ENCODE results near the gene TBX5. TPM values are rescaled to one million over a fixed set of nuclear protein-coding genes. Genes with fewer than 3 reads are reported as not detected.

The TBX5 gene
- total RNA-seq: 100 to 1,000 TPM; 181 to 275 (median 191) TPM
- 97.3 TPM for polyA plus RNA-seq
- long read RNA-seq, donor 1, transcript TBX5-203 (9 exons, 2,203 nt): major isoform, 41 of 245 reads
- long read RNA-seq, donor 1, transcript TBX5-201 (9 exons, 3,825 nt): minor isoform, 22 of 245 reads
- long read RNA-seq, donor 1, partial matches to known transcripts: 88 of 245 reads
- long read RNA-seq, donor 1, other reads (novel, unspliced or antisense): 94 of 245 reads
- long read RNA-seq, donor 2, transcript TBX5-203 (9 exons, 2,203 nt): major isoform, 14 of 103 reads
- long read RNA-seq, donor 2, transcript TBX5-201 (9 exons, 3,825 nt): minor isoform, 11 of 103 reads
- long read RNA-seq, donor 2, partial matches to known transcripts: 19 of 103 reads
- long read RNA-seq, donor 2, other reads (novel, unspliced or antisense): 59 of 103 reads
- long read RNA-seq, donor 3, transcript TBX5-203 (9 exons, 2,203 nt): major isoform, 27 of 336 reads
- long read RNA-seq, donor 3, partial matches to known transcripts: 76 of 336 reads
- long read RNA-seq, donor 3, other reads (novel, unspliced or antisense): 229 of 336 reads
- long read RNA-seq, donor 4, transcript TBX5-201 (9 exons, 3,825 nt): minor isoform, 14 of 170 reads
- long read RNA-seq, donor 4, transcript TBX5-203 (9 exons, 2,203 nt): major isoform, 32 of 170 reads
- long read RNA-seq, donor 4, partial matches to known transcripts: 42 of 170 reads
- long read RNA-seq, donor 4, other reads (novel, unspliced or antisense): 82 of 170 reads

- peak within 1 kb of the TSS; percentile 91 for H3K27ac ChIP-seq (ENCODE audit: low read length)
- peak in 1 of 3 donors; percentile 50 for DNase-seq
Measured at GRCh38 chr12:114405519-114406271, at the start of gene TBX5. Gene TBX5 (minus strand): TSS chr12:114406144. CDS start chr12:114403898, 2,246 bp downstream.

GRCh38 chr12:114451657-114452056, 45.7 kb upstream of the TBX5 start:
- 81% methylated on average over 2 of the region's 2 CpGs for WGBS
- ATAC-seq: no peak
- H3K27ac ChIP-seq (ENCODE audit: low read length): peak overlapping the region; percentile 97
- intact Hi-C loops (cut with DNase I): no loop called here
- H3K4me3 ChIP-seq (ENCODE audit: low read length): no peak overlapping the region
- no peaks in the 10 kb centered on the region for H3K27me3 ChIP-seq (ENCODE audit: control insufficient read depth, insufficient read depth)
- peaks cover 2% of the 10 kb centered on the region for H3K4me1 ChIP-seq (ENCODE audit: control insufficient read depth, insufficient read depth, low read length)
- H3K9me3 ChIP-seq (ENCODE audit: control insufficient read depth, low read length): no peaks in the 10 kb centered on the region
- DNase-seq: no peak

More at GRCh38 chr12:114405519-114406271, at the start of gene TBX5:
- no peaks in the 10 kb centered on the region for H3K27me3 ChIP-seq (ENCODE audit: control insufficient read depth, insufficient read depth)
- H3K4me3 ChIP-seq (ENCODE audit: low read length): peak within 1 kb of the TSS; percentile 83
- ATAC-seq: peak; percentile 17 to 19
- no peaks in the 10 kb centered on the region for H3K9me3 ChIP-seq (ENCODE audit: control insufficient read depth, low read length)
- WGBS: under 1% methylated on average over 39 of the region's 39 CpGs
- intact Hi-C loops (cut with DNase I): loop anchor here in 2 of 4 donors (5.0 kb wide), 1 partner anchor 37 kb away; no protein-coding TSS in a partner anchor
- H3K4me1 ChIP-seq (ENCODE audit: control insufficient read depth, insufficient read depth, low read length): no peaks in the 10 kb centered on the region

- no peak overlapping the region for H3K4me3 ChIP-seq (ENCODE audit: low read length)
- peak; percentile 42 to 66 (median 60) for DNase-seq
- intact Hi-C loops (cut with DNase I): no loop called here
- peaks cover 2% of the 10 kb centered on the region for H3K4me1 ChIP-seq (ENCODE audit: control insufficient read depth, insufficient read depth, low read length)
- peak overlapping the region; percentile 81 for H3K27ac ChIP-seq (ENCODE audit: low read length)
- peak; percentile 73 to 75 for ATAC-seq
- H3K27me3 ChIP-seq (ENCODE audit: control insufficient read depth, insufficient read depth): no peaks in the 10 kb centered on the region
- no peaks in the 10 kb centered on the region for H3K9me3 ChIP-seq (ENCODE audit: control insufficient read depth, low read length)
- WGBS: 12% methylated on average over 7 of the region's 7 CpGs
Measured at GRCh38 chr12:114450515-114451300, 44.8 kb upstream of the TBX5 start.

- peaks cover 2% of the 10 kb centered on the region for H3K4me1 ChIP-seq (ENCODE audit: control insufficient read depth, insufficient read depth, low read length)
- H3K27ac ChIP-seq (ENCODE audit: low read length): peak overlapping the region; percentile 86
- DNase-seq (no peak), ATAC-seq (no peak)
- H3K27me3 ChIP-seq (ENCODE audit: control insufficient read depth, insufficient read depth): no peaks in the 10 kb centered on the region
- H3K4me3 ChIP-seq (ENCODE audit: low read length): no peak overlapping the region
- intact Hi-C loops (cut with DNase I): no loop called here
- WGBS: 49% methylated on average over 5 of the region's 5 CpGs
- no peaks in the 10 kb centered on the region for H3K9me3 ChIP-seq (ENCODE audit: control insufficient read depth, low read length)
Measured at GRCh38 chr12:114450019-114450418, 44.1 kb upstream of the TBX5 start.

- H3K27ac ChIP-seq (ENCODE audit: low read length): peak overlapping the region; percentile 93
- intact Hi-C loops (cut with DNase I): loop anchor here in 1 of 4 donors (5.0 kb wide), 1 partner anchor 46 kb away; no protein-coding TSS in a partner anchor
- H3K4me3 ChIP-seq (ENCODE audit: low read length): no peak overlapping the region
- peak; percentile 71 to 91 (median 90) for DNase-seq
- no peaks in the 10 kb centered on the region for H3K9me3 ChIP-seq (ENCODE audit: control insufficient read depth, low read length)
- WGBS: 21% methylated on average over 23 of the region's 23 CpGs
- peaks cover 2% of the 10 kb centered on the region for H3K4me1 ChIP-seq (ENCODE audit: control insufficient read depth, insufficient read depth, low read length)
- ATAC-seq: peak; percentile 76
- H3K27me3 ChIP-seq (ENCODE audit: control insufficient read depth, insufficient read depth): no peaks in the 10 kb centered on the region
Measured at GRCh38 chr12:114448618-114448933, 42.6 kb upstream of the TBX5 start.

- Histone ChIP-seq H3K9me3 (ENCODE audit: control insufficient read depth, low read length) (no peaks in the 10 kb centered on the region), H3K27me3 (ENCODE audit: control insufficient read depth, insufficient read depth) (no peaks in the 10 kb centered on the region), H3K27ac (ENCODE audit: low read length) (peak overlapping the region; percentile 93), H3K4me3 (ENCODE audit: low read length) (peak overlapping the region; percentile 27), H3K4me1 (ENCODE audit: control insufficient read depth, insufficient read depth, low read length) (peaks cover 2% of the 10 kb centered on the region)
- intact Hi-C loops (cut with DNase I): loop anchor here in 1 of 4 donors (5.0 kb wide), 1 partner anchor 46 kb away; no protein-coding TSS in a partner anchor
- WGBS: 19% methylated on average over 36 of the region's 36 CpGs
- DNase-seq (peak in 1 of 3 donors; percentile 55), ATAC-seq (no peak)
Measured at GRCh38 chr12:114447799-114448617, 42.1 kb upstream of the TBX5 start.

- H3K27me3 ChIP-seq (ENCODE audit: control insufficient read depth, insufficient read depth): no peaks in the 10 kb centered on the region
- H3K9me3 ChIP-seq (ENCODE audit: control insufficient read depth, low read length): no peaks in the 10 kb centered on the region
- peak overlapping the region; percentile 93 for H3K27ac ChIP-seq (ENCODE audit: low read length)
- intact Hi-C loops (cut with DNase I): loop anchor here in 1 of 4 donors (5.0 kb wide), 1 partner anchor 45 kb away; no protein-coding TSS in a partner anchor
- peak; percentile 43 to 86 (median 81) for DNase-seq
- 2% methylated on average over 37 of the region's 37 CpGs for WGBS
- ATAC-seq: peak; percentile 10 to 33
- peaks cover 2% of the 10 kb centered on the region for H3K4me1 ChIP-seq (ENCODE audit: control insufficient read depth, insufficient read depth, low read length)
- H3K4me3 ChIP-seq (ENCODE audit: low read length): peak overlapping the region; percentile 27
Measured at GRCh38 chr12:114447274-114447716, 41.4 kb upstream of the TBX5 start.

- peak in 1 of 3 donors; percentile 32 for DNase-seq
- no peak for ATAC-seq
- Histone ChIP-seq H3K27me3 (ENCODE audit: control insufficient read depth, insufficient read depth) (no peaks in the 10 kb centered on the region), H3K4me1 (ENCODE audit: control insufficient read depth, insufficient read depth, low read length) (no peaks in the 10 kb centered on the region), H3K27ac (ENCODE audit: low read length) (peak overlapping the region; percentile 93), H3K4me3 (ENCODE audit: low read length) (peak overlapping the region; percentile 40), H3K9me3 (ENCODE audit: control insufficient read depth, low read length) (no peaks in the 10 kb centered on the region)
- 25% methylated on average over 32 of the region's 32 CpGs for WGBS
- intact Hi-C loops (cut with DNase I): loop anchor here in 1 of 4 donors (5.0 kb wide), 1 partner anchor 43 kb away; no protein-coding TSS in a partner anchor
Measured at GRCh38 chr12:114445401-114446323, 39.7 kb upstream of the TBX5 start.

Measured in right cardiac atrium (tissue), 5 donors.